Activated CD4-positive, alpha-beta T cell treated with anti-CD3 and anti-CD28 coated beads, Interleukin-2, amount 10 ng/mL, durations not matched to agents 24 days and 14 days (primary cell): Measurements from ENCODE around the gene NEK7. TPM values are rescaled to one million over a fixed set of nuclear protein-coding genes. Genes with fewer than 3 reads are reported as not detected.

ENCODE experiments used
- DNase-seq: peaks from one replicate; pipeline ENCODE4 v3.0.0; 2022
- H3K27ac Mint-ChIP-seq: one replicate; pipeline ENCODE4 v1.8.0; 2022; ENCODE audit warnings: mild to moderate bottlenecking, mixed read lengths
- H3K27me3 Mint-ChIP-seq: one replicate; pipeline ENCODE4 v1.8.0; 2022; ENCODE audit warnings: mixed read lengths
- H3K36me3 Mint-ChIP-seq: one replicate; pipeline ENCODE4 v1.8.0; 2022; ENCODE audit warnings: low read depth, mild to moderate bottlenecking, mixed read lengths
- H3K4me1 Mint-ChIP-seq: one replicate; pipeline ENCODE4 v1.8.0; 2021; ENCODE audit warnings: mixed read lengths
- H3K4me3 Mint-ChIP-seq: one replicate; pipeline ENCODE4 v1.8.0; 2022; ENCODE audit warnings: mild to moderate bottlenecking, moderate library complexity, mixed read lengths
- H3K9me3 Mint-ChIP-seq: one replicate; pipeline ENCODE4 v1.8.0; 2021; ENCODE audit warnings: mixed read lengths
- intact Hi-C: fragments of 100-400 bp; cut with micrococcal nuclease; formaldehyde crosslinking; loops from one replicate; pipeline ENCODE4 v1.15.1; 2023
- total RNA-seq: library from RNA; stranded (reverse); gene quantifications from 2 replicates; pipeline ENCODE4 v1.2.3, GENCODE V29; 2022

The NEK7 gene
- total RNA-seq, 1 donor from 2014 or later: 61.4 TPM

GRCh38 chr1:198267921-198268320 is 111.1 kb downstream of the NEK7 start:
- Mint-ChIP-seq H3K9me3 (no peaks in the 10 kb centered on the region), H3K36me3 (peaks cover 16% of the 10 kb centered on the region), H3K27me3 (no peaks in the 10 kb centered on the region), H3K4me3 (no peak overlapping the region), H3K4me1 (peaks cover 9% of the 10 kb centered on the region), H3K27ac (no peak overlapping the region)
- DNase-seq: no peak
- intact Hi-C loops: no loop called here

- peaks cover 15% of the 10 kb centered on the region for H3K36me3 Mint-ChIP-seq
- H3K4me3 Mint-ChIP-seq: no peak overlapping the region
- H3K27ac Mint-ChIP-seq: no peak overlapping the region
These were observed 112.2 kb downstream of the NEK7 start for GRCh38 chr1:198268784-198269645.

GRCh38 chr1:198269646-198269940 is 112.8 kb downstream of the NEK7 start:
- no peaks in the 10 kb centered on the region for H3K27me3 Mint-ChIP-seq
- no peak overlapping the region for H3K4me3 Mint-ChIP-seq
- H3K4me1 Mint-ChIP-seq: peaks cover 9% of the 10 kb centered on the region
- H3K9me3 Mint-ChIP-seq: no peaks in the 10 kb centered on the region
- no peak overlapping the region for H3K27ac Mint-ChIP-seq
- no peak for DNase-seq
- intact Hi-C loops: no loop called here
- peaks cover 13% of the 10 kb centered on the region for H3K36me3 Mint-ChIP-seq

More at GRCh38 chr1:198268784-198269645, 112.2 kb downstream of the NEK7 start:
- no peak for DNase-seq
- no peaks in the 10 kb centered on the region for H3K27me3 Mint-ChIP-seq
- H3K9me3 Mint-ChIP-seq: no peaks in the 10 kb centered on the region
- peaks cover 9% of the 10 kb centered on the region for H3K4me1 Mint-ChIP-seq
- intact Hi-C loops: no loop called here

DNA sequence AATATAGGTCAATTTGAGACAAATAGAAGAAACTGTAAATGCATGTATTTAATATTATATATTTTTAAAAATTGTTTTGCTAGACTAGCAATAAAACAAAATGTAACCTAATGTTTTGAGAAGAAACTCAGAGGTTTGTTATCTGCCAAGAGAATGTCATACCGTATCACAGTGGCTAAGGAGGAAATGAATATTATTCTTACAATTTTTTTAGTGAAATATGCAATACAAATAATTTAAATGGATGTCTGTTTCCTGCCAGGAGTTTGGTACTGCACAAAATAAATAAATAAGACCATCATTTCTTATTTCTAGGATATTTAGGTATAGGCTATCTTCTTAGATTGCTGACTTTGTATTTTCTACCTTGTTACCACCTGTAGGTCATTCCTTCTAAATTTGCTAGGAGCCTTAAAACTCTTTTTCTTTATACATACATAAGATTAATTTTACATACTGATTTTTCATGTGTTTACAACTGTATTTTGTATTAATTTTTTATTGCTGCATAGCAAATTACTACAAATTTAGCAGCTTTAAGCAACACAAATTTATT is 113.6 kb downstream of the NEK7 start:
- DNase-seq: no peak
- no peak overlapping the region for H3K27ac Mint-ChIP-seq
- no peak overlapping the region for H3K4me3 Mint-ChIP-seq
- intact Hi-C loops: loop anchor here (10.0 kb wide), 1 partner anchor 346 kb away; no protein-coding TSS in a partner anchor
- no peaks in the 10 kb centered on the region for H3K27me3 Mint-ChIP-seq
- peaks cover 8% of the 10 kb centered on the region for H3K36me3 Mint-ChIP-seq
- no peaks in the 10 kb centered on the region for H3K9me3 Mint-ChIP-seq
- H3K4me1 Mint-ChIP-seq: peaks cover 5% of the 10 kb centered on the region

- intact Hi-C loops: loop anchor here (10.0 kb wide), 1 partner anchor 347 kb away; no protein-coding TSS in a partner anchor
- peaks cover 4% of the 10 kb centered on the region for H3K36me3 Mint-ChIP-seq
These were observed 114.7 kb downstream of the NEK7 start for GRCh38 chr1:198271467-198271866.

GRCh38 chr1:198272492-198272891 is 115.7 kb downstream of the NEK7 start:
- intact Hi-C loops: loop anchor here (10.0 kb wide), 1 partner anchor 348 kb away; no protein-coding TSS in a partner anchor
- no peak for DNase-seq
- no peaks in the 10 kb centered on the region for H3K27me3 Mint-ChIP-seq
- H3K27ac Mint-ChIP-seq: no peak overlapping the region
- peaks cover 4% of the 10 kb centered on the region for H3K36me3 Mint-ChIP-seq
- H3K4me3 Mint-ChIP-seq: no peak overlapping the region
- H3K9me3 Mint-ChIP-seq: no peaks in the 10 kb centered on the region
- H3K4me1 Mint-ChIP-seq: peaks cover 1% of the 10 kb centered on the region

More at GRCh38 chr1:198271467-198271866, 114.7 kb downstream of the NEK7 start:
- peaks cover 1% of the 10 kb centered on the region for H3K4me1 Mint-ChIP-seq
- no peak overlapping the region for H3K27ac Mint-ChIP-seq
- no peaks in the 10 kb centered on the region for H3K9me3 Mint-ChIP-seq
- no peak for DNase-seq
- H3K27me3 Mint-ChIP-seq: no peaks in the 10 kb centered on the region
- H3K4me3 Mint-ChIP-seq: no peak overlapping the region

GRCh38 chr1:198273748-198274295 is 117.0 kb downstream of the NEK7 start:
- H3K9me3 Mint-ChIP-seq: no peaks in the 10 kb centered on the region
- peaks cover 1% of the 10 kb centered on the region for H3K4me1 Mint-ChIP-seq
- no peaks in the 10 kb centered on the region for H3K27me3 Mint-ChIP-seq
- intact Hi-C loops: loop anchor here (10.0 kb wide), 1 partner anchor 349 kb away; no protein-coding TSS in a partner anchor
- no peak overlapping the region for H3K4me3 Mint-ChIP-seq
- peaks cover 4% of the 10 kb centered on the region for H3K36me3 Mint-ChIP-seq
- H3K27ac Mint-ChIP-seq: no peak overlapping the region
- no peak for DNase-seq

DNA sequence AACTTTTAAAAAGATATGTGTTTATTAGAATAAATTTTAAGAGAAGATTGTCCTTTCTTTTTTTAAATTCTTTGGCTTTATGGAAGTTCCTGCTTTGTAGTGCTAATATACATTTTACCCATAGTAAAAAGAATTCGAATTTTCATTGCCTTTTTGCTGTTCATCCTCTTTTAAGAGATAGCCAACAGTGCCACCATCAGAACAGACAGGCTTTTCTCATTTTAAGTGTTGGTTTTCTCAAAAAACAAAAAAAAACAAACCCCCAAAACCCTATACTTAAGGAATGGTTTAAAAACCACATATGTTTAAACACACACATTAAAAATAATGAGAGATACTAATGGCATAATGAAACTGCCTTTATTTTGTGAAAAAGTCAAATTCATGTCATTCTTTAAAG is 118.8 kb downstream of the NEK7 start:
- Mint-ChIP-seq H3K4me3 (no peak overlapping the region), H3K27me3 (no peaks in the 10 kb centered on the region), H3K27ac (no peak overlapping the region), H3K4me1 (peaks cover 1% of the 10 kb centered on the region), H3K36me3 (peaks cover 6% of the 10 kb centered on the region), H3K9me3 (no peaks in the 10 kb centered on the region)
- intact Hi-C loops: loop anchor here (10.0 kb wide), 1 partner anchor 351 kb away; no protein-coding TSS in a partner anchor
- DNase-seq: no peak

GRCh38 chr1:198276241-198276640 is 119.4 kb downstream of the NEK7 start:
- Mint-ChIP-seq H3K4me1 (peaks cover 1% of the 10 kb centered on the region), H3K4me3 (no peak overlapping the region), H3K36me3 (peaks cover 6% of the 10 kb centered on the region), H3K27ac (no peak overlapping the region), H3K27me3 (no peaks in the 10 kb centered on the region), H3K9me3 (no peaks in the 10 kb centered on the region)
- DNase-seq: no peak
- intact Hi-C loops: loop anchor here (10.0 kb wide), 1 partner anchor 351 kb away; no protein-coding TSS in a partner anchor

GRCh38 chr1:198278943-198279342 is 122.1 kb downstream of the NEK7 start:
- Mint-ChIP-seq H3K9me3 (no peaks in the 10 kb centered on the region), H3K27me3 (no peaks in the 10 kb centered on the region), H3K4me3 (no peak overlapping the region), H3K4me1 (peaks cover 11% of the 10 kb centered on the region), H3K27ac (no peak overlapping the region), H3K36me3 (peaks cover 10% of the 10 kb centered on the region)
- intact Hi-C loops: loop anchor here (10.0 kb wide), 1 partner anchor 354 kb away; no protein-coding TSS in a partner anchor
- no peak for DNase-seq

DNA sequence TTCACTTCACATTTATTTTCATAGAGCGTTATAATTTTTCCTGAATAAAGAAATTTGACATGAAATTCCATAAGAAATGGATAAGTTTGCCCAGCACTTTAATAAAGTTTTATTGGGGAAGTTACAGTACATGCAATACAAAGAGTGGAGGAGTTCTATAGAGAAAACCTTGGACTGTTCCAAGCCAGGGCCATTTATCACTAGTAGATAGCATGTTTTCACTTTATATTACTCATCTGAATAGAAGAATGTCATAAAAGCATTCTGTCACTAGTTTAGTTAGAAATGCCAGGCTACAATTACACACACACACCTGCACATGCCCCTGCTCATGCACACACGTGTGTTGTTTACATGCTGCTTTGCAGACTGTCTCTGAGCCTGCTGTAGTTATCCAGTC is 123.3 kb downstream of the NEK7 start:
- Mint-ChIP-seq H3K27me3 (no peaks in the 10 kb centered on the region), H3K27ac (no peak overlapping the region), H3K36me3 (peaks cover 9% of the 10 kb centered on the region), H3K4me3 (no peak overlapping the region), H3K9me3 (no peaks in the 10 kb centered on the region), H3K4me1 (peaks cover 11% of the 10 kb centered on the region)
- intact Hi-C loops: no loop called here
- DNase-seq: no peak

DNA sequence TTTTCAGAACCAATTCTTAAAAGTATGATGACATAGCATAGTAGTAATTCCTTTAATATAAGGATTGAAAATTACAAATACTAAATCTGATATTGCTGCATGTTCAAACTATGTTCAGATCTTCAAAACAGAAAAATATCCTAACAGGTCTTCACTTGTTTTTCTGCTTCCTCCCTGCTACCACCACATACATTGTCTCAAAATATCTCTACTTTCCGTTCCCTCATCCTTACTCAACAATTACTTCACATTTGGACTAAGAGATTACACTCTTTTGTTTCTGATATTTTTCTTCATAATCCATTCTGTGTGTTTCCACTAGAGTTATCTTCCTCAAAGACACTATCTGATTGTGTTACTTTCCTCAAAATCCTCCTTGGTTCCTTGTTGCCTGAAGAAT is 125.1 kb downstream of the NEK7 start:
- Mint-ChIP-seq H3K4me1 (peaks cover 11% of the 10 kb centered on the region), H3K27ac (no peak overlapping the region), H3K4me3 (no peak overlapping the region), H3K27me3 (no peaks in the 10 kb centered on the region), H3K36me3 (peaks cover 11% of the 10 kb centered on the region), H3K9me3 (no peaks in the 10 kb centered on the region)
- no peak for DNase-seq
- intact Hi-C loops: no loop called here

- intact Hi-C loops: no loop called here
- H3K4me3 Mint-ChIP-seq: no peak overlapping the region
- no peak overlapping the region for H3K27ac Mint-ChIP-seq
- peaks cover 11% of the 10 kb centered on the region for H3K36me3 Mint-ChIP-seq
- H3K4me1 Mint-ChIP-seq: peaks cover 11% of the 10 kb centered on the region
- no peaks in the 10 kb centered on the region for H3K9me3 Mint-ChIP-seq
- no peaks in the 10 kb centered on the region for H3K27me3 Mint-ChIP-seq
- no peak for DNase-seq
These were observed 126.4 kb downstream of the NEK7 start for GRCh38 chr1:198283222-198283621.

DNA sequence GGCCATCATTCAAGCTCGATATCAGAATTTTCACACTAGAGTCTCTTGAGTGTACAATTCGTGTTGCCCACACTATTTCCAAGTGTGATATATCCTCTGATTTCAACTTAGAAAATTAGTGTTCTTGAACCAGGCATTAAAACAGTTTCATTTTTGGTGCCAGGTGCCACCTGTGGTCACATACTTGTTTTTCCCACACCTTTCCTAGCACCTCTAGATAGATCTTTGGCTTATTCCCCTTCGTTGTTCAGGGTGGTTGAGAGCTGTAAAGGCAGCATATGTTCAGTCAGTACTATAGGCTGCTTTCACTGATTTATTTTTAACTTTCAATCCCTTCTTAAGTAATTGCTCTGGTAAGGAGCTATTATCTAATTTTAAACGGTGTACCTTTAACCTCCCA is 131.1 kb downstream of the NEK7 start:
- no peak for DNase-seq
- peaks cover 6% of the 10 kb centered on the region for H3K4me1 Mint-ChIP-seq

More for the DNA sequence above, 131.1 kb downstream of the NEK7 start:
- Mint-ChIP-seq H3K9me3 (no peaks in the 10 kb centered on the region), H3K36me3 (peaks cover 5% of the 10 kb centered on the region), H3K27ac (no peak overlapping the region), H3K27me3 (no peaks in the 10 kb centered on the region), H3K4me3 (no peak overlapping the region)
- intact Hi-C loops: no loop called here
